ENCODE data around the gene EPB41L4B.

- TF ChIP-seq POLR2AphosphoS5 (IDR thresholded peaks at IDR 0.05) (no peak), CTCF (IDR thresholded peaks at IDR 0.05; ENCODE audit: poor library complexity, severe bottlenecking) (no peak)
These were observed 69.1 kb downstream of the EPB41L4B start for GRCh38 chr9:109251776-109252106.

Measured in neural cell (in vitro differentiated cells).